K562 (cell line): ENCODE data around the gene PPP1R15A. TPM values are rescaled to one million over a fixed set of nuclear protein-coding genes. Genes with fewer than 3 reads are reported as not detected.

Source experiments
- CTBP1 ChIP-seq: fragments of 450-650 bp; IDR thresholded peaks from 2 replicates; pipeline ENCODE4 v1.6.1; 2016; ENCODE audit warnings: borderline replicate concordance
- DLX4 ChIP-seq: fragments of 250-450 bp; sonication (Bioruptor Pico); IDR thresholded peaks from 2 replicates; pipeline ENCODE4 v1.6.1; 2021; ENCODE audit warnings: mild to moderate bottlenecking
- ETV6 ChIP-seq, 3 experiments: fragments of 150-350 bp in 1 of 3; sonication (generic) in 1 of 3; formaldehyde crosslinking in 1 of 3; IDR thresholded peaks; 2 replicates each; pipeline versions ENCODE4 v1.6.1 to v1.8.0; 2014 to 2022; ENCODE audit warnings: borderline replicate concordance in 2 of 3, low read depth in 2 of 3, antibody characterized with exemption in 1 of 3, low read length in 1 of 3, mild to moderate bottlenecking in 1 of 3, missing genetic modification reagents in 1 of 3
- HBP1 ChIP-seq: fragments of 450-650 bp; formaldehyde crosslinking; IDR thresholded peaks from 2 replicates; pipeline ENCODE4 v1.4.0; 2022; ENCODE audit warnings: missing genetic modification characterization
- HDAC1 ChIP-seq, 2 experiments: fragments of 450-650 bp; IDR thresholded peaks; 2 replicates each; pipeline ENCODE4 v1.6.1; 2016 to 2017; ENCODE audit warnings: inconsistent platforms in 1 of 2, mild to moderate bottlenecking in 1 of 2, moderate library complexity in 1 of 2
- HMGXB4 ChIP-seq: sonication (generic); formaldehyde crosslinking; IDR thresholded peaks from 2 replicates; pipeline ENCODE4 v1.8.1; 2023; ENCODE audit warnings: mild to moderate bottlenecking, missing genetic modification reagents
- HNRNPUL1 ChIP-seq: fragments of 200-400 bp; formaldehyde crosslinking; IDR thresholded peaks from 2 replicates; pipeline ENCODE4 v1.6.1; 2017; ENCODE audit warnings: low read length
- KDM1A ChIP-seq, 2 experiments: fragments of 450-650 bp; IDR thresholded peaks; 2 replicates each; pipeline ENCODE4 v1.6.1; 2016; ENCODE audit warnings: mild to moderate bottlenecking in 2 of 2
- RCOR1 ChIP-seq, 2 experiments: IDR thresholded peaks; 2 replicates each; pipeline ENCODE4 v1.6.1; 2012; ENCODE audit warnings: low read depth in 2 of 2, low read length in 2 of 2, borderline replicate concordance in 1 of 2, improper control_type of control experiment in 1 of 2
- SIX5 ChIP-seq, 2 experiments: IDR thresholded peaks; 2 replicates each; pipeline ENCODE4 v1.6.1; 2011; ENCODE audit warnings: low read length in 2 of 2, borderline replicate concordance in 1 of 2, low read depth in 1 of 2, mild to moderate bottlenecking in 1 of 2, moderate library complexity in 1 of 2; ENCODE audit not compliant: insufficient read depth in 1 of 2
- SMAD3 ChIP-seq: fragments of 450-650 bp; formaldehyde crosslinking; conservative IDR thresholded peaks from 2 replicates; pipeline ENCODE4 v1.4.0; 2020; ENCODE audit warnings: mild to moderate bottlenecking
- TFE3 ChIP-seq: fragments of 450-650 bp; formaldehyde crosslinking; IDR thresholded peaks from 2 replicates; pipeline ENCODE4 v1.4.0; 2020; ENCODE audit warnings: mild to moderate bottlenecking, mixed read lengths
- TOE1 ChIP-seq, 2 experiments: fragments of 450-650 bp in 1 of 2; sonication (generic) in 1 of 2; formaldehyde crosslinking in 1 of 2; IDR thresholded peaks; 2 replicates each; pipeline versions ENCODE4 v1.7.1 to v1.8.0; 2016 to 2022; ENCODE audit warnings: borderline replicate concordance in 2 of 2, mild to moderate bottlenecking in 2 of 2, antibody characterized with exemption in 1 of 2, inconsistent platforms in 1 of 2, low read depth in 1 of 2, missing genetic modification reagents in 1 of 2, moderate library complexity in 1 of 2
- WHSC1 ChIP-seq: IDR thresholded peaks from one replicate; pipeline ENCODE4 v1.6.1; 2012; ENCODE audit warnings: low read length, control low read depth, inconsistent platforms
- ZNF282 ChIP-seq: sonication (generic); formaldehyde crosslinking; IDR thresholded peaks from 2 replicates; pipeline ENCODE4 v1.8.1; 2023; ENCODE audit warnings: missing genetic modification reagents
- ZNF512 ChIP-seq: IDR thresholded peaks from 2 replicates; pipeline ENCODE4 v1.6.1; 2016; ENCODE audit warnings: missing genetic modification characterization, missing compliant biosample characterization
- ZNF551 ChIP-seq: fragments of 250-450 bp; sonication (Bioruptor Pico); IDR thresholded peaks from 2 replicates; pipeline ENCODE4 v1.5.0; 2021; ENCODE audit warnings: mild to moderate bottlenecking, moderate library complexity
- ZNF644 ChIP-seq: fragments of 200-800 bp; sonication (Bioruptor generic); IDR thresholded peaks from 2 replicates; pipeline ENCODE4 v1.6.1; 2016; ENCODE audit warnings: low read depth, missing genetic modification characterization, missing compliant biosample characterization
- polyA plus RNA-seq, 8 experiments: library from polyadenylated mRNA; depleted of rRNA in 4 of 8; stranded (reverse) in 5 of 8; unstranded in 3 of 8; fragments of >200 nt; fragmentation: Nextera tagmentation in 2 of 8; fragmentation: Illumina TruSeq in 1 of 8; extraction: Ambion mirVana in 2 of 8; extraction: Trizol in 1 of 8; gene quantifications; 2 replicates each; pipeline versions ENCODE4 v1.2.1 to v1.2.3, GENCODE V29; 2011 to 2014; ENCODE audit warnings: inconsistent platforms in 1 of 8, missing spikeins in 1 of 8
- total RNA-seq, 7 experiments: library from RNA; depleted of rRNA in 6 of 7; stranded (reverse); fragments of >200 nt in 6 of 7; fragmentation: Illumina TruSeq in 2 of 7; extraction: Trizol in 2 of 7; gene quantifications; 2 replicates each; pipeline versions ENCODE4 v1.2.1 to v1.2.3, GENCODE V29; 2011 to 2021; ENCODE audit warnings: low replicate concordance in 1 of 7

The PPP1R15A gene
- total and polyA plus RNA-seq, 9 of the 15 experiments (the other 6 are each of a cell fraction or from before 2014, with no cell fraction given), result 0.42 to 73.7 (median 44.0) TPM

- TF ChIP-seq TFE3 (CRISPR knock-in tag), result no peak
- TF ChIP-seq HDAC1 (IDR thresholded peaks at IDR 0.05), result peak in 1 of 2 experiments; percentile 93
- TF ChIP-seq RCOR1 (IDR thresholded peaks at IDR 0.05; ENCODE audit: borderline replicate concordance in 1 of 2, low read depth in 2 of 2, low read length in 2 of 2), result peak; percentile 92 to 98; a peak in 3 of 4 replicates
- TF ChIP-seq ETV6 (IDR thresholded peaks at IDR 0.05; ENCODE audit: borderline replicate concordance in 1 of 2, low read depth in 2 of 2, low read length in 1 of 2), result peak; percentile 40 to 70; a peak in 1 of 4 replicates
- TF ChIP-seq ETV6 (CRISPR knock-in tag; IDR thresholded peaks at IDR 0.05; ENCODE audit: borderline replicate concordance), result no peak
- TF ChIP-seq TOE1 (IDR thresholded peaks at IDR 0.05; ENCODE audit: borderline replicate concordance), result peak; percentile 76
- TF ChIP-seq TOE1 (CRISPR knock-in tag; IDR thresholded peaks at IDR 0.05; ENCODE audit: borderline replicate concordance, low read depth), result no peak
- peak; percentile 97 to 98 for TF ChIP-seq KDM1A (IDR thresholded peaks at IDR 0.05)
- no peak for TF ChIP-seq ZNF551 (CRISPR knock-in tag)
- peak; percentile 95; the same call in 1 of the 2 replicates for TF ChIP-seq CTBP1
- TF ChIP-seq HNRNPUL1, result no peak; the same call in 1 of the 2 replicates
- TF ChIP-seq HMGXB4 (CRISPR knock-in tag), result 0 out of 2 replicates have a peak, but pooled peaks have one; percentile 49
- TF ChIP-seq DLX4 (CRISPR knock-in tag), result no peak
- no peak for TF ChIP-seq ZNF282 (CRISPR knock-in tag)
- peak; percentile 71; the same call in 1 of the 2 replicates for TF ChIP-seq HBP1 (CRISPR knock-in tag)
- TF ChIP-seq WHSC1, result no peak
- TF ChIP-seq SMAD3 (CRISPR knock-in tag), result peak; percentile 72; the same call in 1 of the 2 replicates
- peak; percentile 91; the same call in 1 of the 2 replicates for TF ChIP-seq ZNF644
- no peak for TF ChIP-seq SIX5 (IDR thresholded peaks at IDR 0.05; ENCODE audit: borderline replicate concordance in 1 of 2, insufficient read depth in 1 of 2, low read depth in 1 of 2, low read length in 2 of 2)
- no peak for TF ChIP-seq ZNF512 (tag)
These were observed 1.5 kb downstream of the PPP1R15A start (continued) for GRCh38 chr19:48873476-48874302.
